Suprapubic skin (tissue), 4 donors: ENCODE results near the gene ZBTB16. TPM values are rescaled to one million over a fixed set of nuclear protein-coding genes. Genes with fewer than 3 reads are reported as not detected.
A peak's percentile ranks its signal among the peaks of the same experiment; 100 is the strongest.

Experiments
- DNase-seq, 2 donors: peaks; one replicate each; pipeline ENCODE4 v3.0.0-alpha.2; 2019; ENCODE audit warnings: low spot score in 2 of 2
- H3K27ac ChIP-seq: fragments of 200-600 bp; sonication (generic); one replicate; pipeline ENCODE4 v1.5.1; 2019
- H3K27me3 ChIP-seq: fragments of 200-600 bp; sonication (generic); one replicate; pipeline ENCODE4 v1.5.1; 2019
- H3K36me3 ChIP-seq: fragments of 200-600 bp; sonication (generic); one replicate; pipeline ENCODE4 v1.5.1; 2019
- H3K4me1 ChIP-seq: fragments of 200-600 bp; sonication (generic); one replicate; pipeline ENCODE4 v1.5.1; 2019
- H3K4me3 ChIP-seq: fragments of 200-600 bp; sonication (generic); one replicate; pipeline ENCODE4 v1.5.1; 2019; ENCODE audit warnings: mild to moderate bottlenecking
- H3K9me3 ChIP-seq: fragments of 200-600 bp; sonication (generic); one replicate; pipeline ENCODE4 v1.5.1; 2019
- EP300 ChIP-seq: sonication (generic); formaldehyde crosslinking; IDR thresholded peaks from one replicate; pipeline ENCODE4 v1.6.1; 2017; ENCODE audit warnings: antibody characterized with exemption
- POLR2A ChIP-seq, 2 donors: fragments of 450-650 bp; IDR thresholded peaks; one replicate each; pipeline ENCODE4 v1.6.1; 2017; ENCODE audit warnings: antibody characterized with exemption in 2 of 2, mild to moderate bottlenecking in 2 of 2, moderate library complexity in 2 of 2
- POLR2AphosphoS5 ChIP-seq, 3 donors: sonication (generic); formaldehyde crosslinking; IDR thresholded peaks; one replicate each; pipeline ENCODE4 v1.6.1; 2017; ENCODE audit warnings: antibody characterized with exemption in 3 of 3
- WGBS: methylation state at CpG from one replicate; pipeline ENCODE4 v1.1.5; 2018; 5-methylcytosine and 5-hydroxymethylcytosine counted together
- total RNA-seq, 4 donors: library from RNA; depleted of rRNA; stranded (reverse); fragments of >200 nt; gene quantifications; one replicate each; pipeline ENCODE4 v1.1.0, GENCODE V29; 2016
- TF ChIP-seq, protein P1 (sequence below), 2 donors: fragments of 200-600 bp in 1 of 2; fragments of 450-650 bp in 1 of 2; sonication (generic) in 1 of 2; IDR thresholded peaks; one replicate each; pipeline ENCODE4 v1.5.1; 2016 to 2019; ENCODE audit warnings: antibody characterized with exemption in 2 of 2, mild to moderate bottlenecking in 1 of 2, moderate library complexity in 1 of 2

Gene ZBTB16
- total RNA-seq, 4 donors from 2014 or later: 142 to 474 (median 232) TPM

DNA sequence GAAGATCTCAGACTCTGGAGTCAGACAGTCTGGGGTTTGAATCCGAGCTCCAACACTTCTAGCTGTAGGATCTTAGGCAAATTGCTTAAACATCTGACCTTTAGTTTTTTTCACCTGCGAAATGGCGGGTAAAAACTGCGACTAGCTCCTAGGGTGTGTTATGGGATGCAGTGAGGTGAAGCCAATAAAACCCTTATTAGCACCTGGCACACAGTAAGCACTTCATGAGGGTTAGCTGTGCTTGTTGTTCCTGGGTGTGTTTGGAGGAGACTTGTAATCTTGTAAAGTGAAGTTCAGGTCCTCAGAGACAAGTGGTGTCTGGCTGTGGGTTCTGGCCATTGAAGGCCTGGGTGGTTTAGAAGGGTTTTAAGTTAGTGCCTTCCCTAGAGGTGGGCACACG lies 68.9 kb downstream of the ZBTB16 start:
- no peaks in the 10 kb centered on the region for H3K27me3 ChIP-seq

DNA sequence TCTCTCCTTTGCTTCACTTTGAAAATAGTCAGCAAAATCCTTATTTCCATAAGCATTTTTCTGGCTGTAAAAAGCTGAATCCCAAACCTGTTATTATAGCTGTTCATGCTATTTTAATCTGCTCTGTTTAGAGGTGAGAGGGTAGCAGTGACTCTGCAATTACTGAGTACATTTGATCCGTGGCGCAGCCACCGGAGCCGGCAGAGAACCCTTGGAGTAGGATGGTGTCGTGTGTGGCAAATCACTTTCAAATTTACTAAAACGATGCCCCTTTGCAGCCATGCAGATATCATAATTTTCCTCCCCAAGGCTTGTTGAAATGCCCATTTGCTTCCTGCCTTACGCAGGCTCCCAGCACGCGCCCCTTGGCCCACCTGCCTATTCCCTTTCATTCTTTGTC lies 69.6 kb downstream of the ZBTB16 start:
- Histone ChIP-seq H3K9me3 (no peaks in the 10 kb centered on the region), H3K27me3 (no peaks in the 10 kb centered on the region), H3K36me3 (peaks cover 32% of the 10 kb centered on the region), H3K27ac (no peak overlapping the region), H3K4me3 (no peak overlapping the region), H3K4me1 (peaks cover 63% of the 10 kb centered on the region)
- WGBS: 89% methylated on average over 9 of the region's 9 CpGs
- TF ChIP-seq POLR2AphosphoS5 (IDR thresholded peaks at IDR 0.05): no peak
- no peak for TF ChIP-seq EP300
- TF ChIP-seq, protein P1, sequence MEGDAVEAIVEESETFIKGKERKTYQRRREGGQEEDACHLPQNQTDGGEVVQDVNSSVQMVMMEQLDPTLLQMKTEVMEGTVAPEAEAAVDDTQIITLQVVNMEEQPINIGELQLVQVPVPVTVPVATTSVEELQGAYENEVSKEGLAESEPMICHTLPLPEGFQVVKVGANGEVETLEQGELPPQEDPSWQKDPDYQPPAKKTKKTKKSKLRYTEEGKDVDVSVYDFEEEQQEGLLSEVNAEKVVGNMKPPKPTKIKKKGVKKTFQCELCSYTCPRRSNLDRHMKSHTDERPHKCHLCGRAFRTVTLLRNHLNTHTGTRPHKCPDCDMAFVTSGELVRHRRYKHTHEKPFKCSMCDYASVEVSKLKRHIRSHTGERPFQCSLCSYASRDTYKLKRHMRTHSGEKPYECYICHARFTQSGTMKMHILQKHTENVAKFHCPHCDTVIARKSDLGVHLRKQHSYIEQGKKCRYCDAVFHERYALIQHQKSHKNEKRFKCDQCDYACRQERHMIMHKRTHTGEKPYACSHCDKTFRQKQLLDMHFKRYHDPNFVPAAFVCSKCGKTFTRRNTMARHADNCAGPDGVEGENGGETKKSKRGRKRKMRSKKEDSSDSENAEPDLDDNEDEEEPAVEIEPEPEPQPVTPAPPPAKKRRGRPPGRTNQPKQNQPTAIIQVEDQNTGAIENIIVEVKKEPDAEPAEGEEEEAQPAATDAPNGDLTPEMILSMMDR (IDR thresholded peaks at IDR 0.05): no peak
- TF ChIP-seq POLR2A (IDR thresholded peaks at IDR 0.05): no peak
- DNase-seq: no peak

More for the DNA sequence above, 68.9 kb downstream of the ZBTB16 start:
- TF ChIP-seq, protein P1 (IDR thresholded peaks at IDR 0.05): no peak
- no peak for TF ChIP-seq POLR2AphosphoS5 (IDR thresholded peaks at IDR 0.05)
- no peak for TF ChIP-seq POLR2A (IDR thresholded peaks at IDR 0.05)
- TF ChIP-seq EP300: no peak
- Histone ChIP-seq H3K4me1 (peaks cover 59% of the 10 kb centered on the region), H3K27ac (no peak overlapping the region), H3K9me3 (no peaks in the 10 kb centered on the region), H3K36me3 (peaks cover 32% of the 10 kb centered on the region), H3K4me3 (no peak overlapping the region)
- no peak for DNase-seq
- 93% methylated on average over 5 of the region's 5 CpGs for WGBS

DNA sequence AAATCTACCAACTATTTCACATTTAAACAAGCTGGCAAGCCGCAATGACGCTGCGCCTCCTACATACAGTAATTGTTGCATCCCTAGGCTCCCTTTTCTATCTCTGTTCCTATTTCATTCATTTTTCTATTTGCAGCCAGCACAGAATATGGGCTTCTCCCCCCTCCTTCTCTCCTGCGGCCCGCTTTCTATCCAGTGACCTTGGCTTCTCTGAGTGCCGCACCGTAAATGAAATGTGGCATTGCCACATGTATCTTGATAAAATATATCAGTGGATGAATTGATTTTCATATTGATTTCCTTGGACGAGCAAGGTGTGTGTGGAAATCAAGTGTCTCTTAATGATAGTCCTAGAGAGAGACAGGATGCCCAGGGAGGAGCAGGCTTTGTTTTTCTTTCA lies 70.2 kb downstream of the ZBTB16 start:
- WGBS: 90% methylated on average over 8 of the region's 8 CpGs
- DNase-seq: no peak
- peak overlapping the region; percentile 40 for H3K27ac ChIP-seq
- H3K36me3 ChIP-seq: peaks cover 32% of the 10 kb centered on the region
- peaks cover 68% of the 10 kb centered on the region for H3K4me1 ChIP-seq
- no peaks in the 10 kb centered on the region for H3K27me3 ChIP-seq
- H3K4me3 ChIP-seq: no peak overlapping the region
- TF ChIP-seq EP300 (no peak), POLR2A (IDR thresholded peaks at IDR 0.05) (no peak)
- TF ChIP-seq, protein P1 (IDR thresholded peaks at IDR 0.05): no peak
- H3K9me3 ChIP-seq: no peaks in the 10 kb centered on the region

DNA sequence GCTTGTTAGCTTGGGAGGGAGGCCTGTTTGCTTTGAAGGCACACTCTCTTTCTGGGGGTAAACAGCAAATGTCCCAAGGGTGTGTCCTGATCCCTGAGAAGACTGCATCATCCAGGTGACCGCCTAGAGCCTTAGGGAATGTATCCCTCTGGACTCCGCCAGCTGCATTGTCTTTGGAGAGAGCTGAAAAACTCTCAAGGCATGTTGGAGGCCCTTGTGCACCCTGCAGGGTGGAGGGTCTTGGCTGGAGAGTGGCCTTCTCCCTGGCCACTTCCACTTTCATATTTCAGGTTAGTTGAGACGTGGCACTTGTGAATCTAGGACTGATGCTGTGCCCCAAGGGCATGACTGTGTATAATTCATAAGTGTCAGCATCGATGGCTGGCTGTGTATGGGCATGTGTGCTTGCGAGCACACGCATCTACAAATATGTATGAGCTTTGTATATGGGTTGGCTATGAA lies 70.6 kb downstream of the ZBTB16 start:
- peak overlapping the region; percentile 40 for H3K27ac ChIP-seq
- no peaks in the 10 kb centered on the region for H3K27me3 ChIP-seq
- 61% methylated on average over 6 of the region's 6 CpGs for WGBS

DNA sequence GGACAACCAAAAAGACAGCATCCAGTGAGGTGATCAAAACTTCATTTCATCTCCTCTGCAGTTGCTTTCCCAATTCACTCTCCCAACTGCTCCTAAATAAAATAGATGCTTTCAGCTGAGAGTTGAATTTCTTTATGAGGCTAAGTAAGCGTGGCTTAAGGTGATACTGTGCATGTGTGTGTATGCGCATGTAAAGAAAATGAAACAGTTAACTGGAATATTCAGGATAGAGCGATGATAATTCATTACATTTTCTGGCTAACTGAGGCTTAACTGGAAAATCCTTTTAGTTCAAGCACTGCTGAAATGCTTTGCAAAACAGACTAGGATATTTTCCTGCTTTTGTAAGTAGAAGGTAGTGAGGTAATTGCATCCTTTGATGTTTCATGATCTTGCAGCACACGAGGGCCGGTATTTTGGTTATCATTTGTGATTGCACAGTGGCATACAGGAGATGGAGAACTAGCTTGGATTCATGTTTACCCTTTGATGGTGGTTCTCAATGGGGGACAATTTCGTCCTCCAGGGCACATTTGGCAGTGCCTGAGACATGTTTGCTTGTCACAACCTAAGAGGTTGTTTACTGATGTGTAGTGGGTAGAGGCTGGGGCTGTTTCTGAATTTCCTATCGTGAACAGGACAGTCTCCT lies 71.2 kb downstream of the ZBTB16 start:
- TF ChIP-seq EP300 (no peak), POLR2A (IDR thresholded peaks at IDR 0.05) (no peak), POLR2AphosphoS5 (IDR thresholded peaks at IDR 0.05) (no peak)
- TF ChIP-seq, protein P1 (IDR thresholded peaks at IDR 0.05): no peak
- H3K4me3 ChIP-seq: no peak overlapping the region
- H3K4me1 ChIP-seq: peaks cover 79% of the 10 kb centered on the region
- no peak overlapping the region for H3K27ac ChIP-seq
- no peak for DNase-seq
- no peaks in the 10 kb centered on the region for H3K27me3 ChIP-seq
- 77% methylated on average over 7 of the region's 7 CpGs for WGBS
- H3K36me3 ChIP-seq: peaks cover 27% of the 10 kb centered on the region
- H3K9me3 ChIP-seq: no peaks in the 10 kb centered on the region

More for the DNA sequence above, 70.6 kb downstream of the ZBTB16 start:
- Histone ChIP-seq H3K4me1 (peaks cover 73% of the 10 kb centered on the region), H3K36me3 (peaks cover 32% of the 10 kb centered on the region), H3K4me3 (no peak overlapping the region), H3K9me3 (no peaks in the 10 kb centered on the region)
- TF ChIP-seq POLR2AphosphoS5 (IDR thresholded peaks at IDR 0.05) (no peak), POLR2A (IDR thresholded peaks at IDR 0.05) (no peak)
- TF ChIP-seq, protein P1 (IDR thresholded peaks at IDR 0.05): no peak
- DNase-seq: no peak
